Measurements from ENCODE around the gene GSKIP.

- TF ChIP-seq, protein P1, sequence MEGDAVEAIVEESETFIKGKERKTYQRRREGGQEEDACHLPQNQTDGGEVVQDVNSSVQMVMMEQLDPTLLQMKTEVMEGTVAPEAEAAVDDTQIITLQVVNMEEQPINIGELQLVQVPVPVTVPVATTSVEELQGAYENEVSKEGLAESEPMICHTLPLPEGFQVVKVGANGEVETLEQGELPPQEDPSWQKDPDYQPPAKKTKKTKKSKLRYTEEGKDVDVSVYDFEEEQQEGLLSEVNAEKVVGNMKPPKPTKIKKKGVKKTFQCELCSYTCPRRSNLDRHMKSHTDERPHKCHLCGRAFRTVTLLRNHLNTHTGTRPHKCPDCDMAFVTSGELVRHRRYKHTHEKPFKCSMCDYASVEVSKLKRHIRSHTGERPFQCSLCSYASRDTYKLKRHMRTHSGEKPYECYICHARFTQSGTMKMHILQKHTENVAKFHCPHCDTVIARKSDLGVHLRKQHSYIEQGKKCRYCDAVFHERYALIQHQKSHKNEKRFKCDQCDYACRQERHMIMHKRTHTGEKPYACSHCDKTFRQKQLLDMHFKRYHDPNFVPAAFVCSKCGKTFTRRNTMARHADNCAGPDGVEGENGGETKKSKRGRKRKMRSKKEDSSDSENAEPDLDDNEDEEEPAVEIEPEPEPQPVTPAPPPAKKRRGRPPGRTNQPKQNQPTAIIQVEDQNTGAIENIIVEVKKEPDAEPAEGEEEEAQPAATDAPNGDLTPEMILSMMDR (IDR thresholded peaks at IDR 0.05), result no peak
- TF ChIP-seq EZH2 (IDR thresholded peaks at IDR 0.05) (no peak), EZH2phosphoT487 (IDR thresholded peaks at IDR 0.05) (no peak)
Measured at GRCh38 chr14:96398432-96398831, 35.1 kb downstream of the GSKIP start.

Measured in neural progenitor cell (in vitro differentiated cells).